Stimulated activated CD4-positive, alpha-beta T cell treated with anti-CD3 and anti-CD28 coated beads, TNF-alpha, amount 100 ng/mL, for 1 hour (primary cell): ENCODE data around the gene GLE1.

Source experiments
- DNase-seq, 3 donors: peaks; one replicate each; pipeline ENCODE4 v3.0.0-alpha.2; 2020; ENCODE audit warnings: low read depth in 3 of 3, low spot score in 1 of 3

The GLE1 gene

GRCh38 chr9:128587453-128587852 is 82.9 kb downstream of the GLE1 start:
- DNase-seq: peak in 1 of 3 donors; percentile 21

- no peak for DNase-seq
These were observed 84.2 kb downstream of the GLE1 start for GRCh38 chr9:128588581-128589233.
